Spleen (tissue), 7 donors: ENCODE measurements around the gene CEP57.

Source experiments
- POLR2A ChIP-seq, 3 donors: fragments of 450-650 bp; IDR thresholded peaks; one replicate each; pipeline ENCODE4 v1.5.1; 2017; ENCODE audit warnings: antibody characterized with exemption in 3 of 3, mild to moderate bottlenecking in 1 of 3
- TF ChIP-seq, protein P1 (sequence below), 11 experiments: fragments of 200-600 bp in 7 of 11; fragments of 450-650 bp in 4 of 11; sonication (generic) in 4 of 11; IDR thresholded peaks in 8 of 11; conservative IDR thresholded peaks in 3 of 11; 1 replicate in 7 of 11; 2 replicates in 4 of 11; pipeline versions ENCODE4 v1.4.0 to v1.8.0; 2016 to 2021; ENCODE audit warnings: antibody characterized with exemption in 11 of 11, inconsistent platforms in 4 of 11, mild to moderate bottlenecking in 1 of 11
- donor health status: DM: no; HTN: no; CAD: no; lungs with moderate emphysema.
- donor health status: DM: no; HTN: no; CAD: no.
- donor health status: DM: no; HTN: no; CAD: no.

DNA sequence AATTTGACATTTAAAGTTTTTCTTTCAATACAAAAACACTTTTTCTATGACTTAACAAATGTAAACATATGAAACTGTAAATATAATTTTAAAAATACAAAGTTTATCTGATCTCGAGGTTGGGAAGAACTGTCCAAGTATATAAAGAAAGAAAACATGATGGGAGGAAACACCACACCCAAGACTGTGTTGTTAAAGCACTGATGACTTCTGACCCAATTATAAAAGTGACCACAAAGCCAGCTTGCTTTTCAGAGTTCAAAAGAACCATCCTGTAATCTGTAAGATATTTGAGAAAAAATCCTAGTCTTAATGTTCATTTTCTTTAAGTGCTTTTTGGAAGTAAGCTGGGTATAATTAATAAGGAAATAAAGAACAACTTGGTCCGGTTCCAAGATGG, 15.6 kb downstream of the CEP57 start:
- no peak for TF ChIP-seq POLR2A (IDR thresholded peaks at IDR 0.05)
- TF ChIP-seq, protein P1, sequence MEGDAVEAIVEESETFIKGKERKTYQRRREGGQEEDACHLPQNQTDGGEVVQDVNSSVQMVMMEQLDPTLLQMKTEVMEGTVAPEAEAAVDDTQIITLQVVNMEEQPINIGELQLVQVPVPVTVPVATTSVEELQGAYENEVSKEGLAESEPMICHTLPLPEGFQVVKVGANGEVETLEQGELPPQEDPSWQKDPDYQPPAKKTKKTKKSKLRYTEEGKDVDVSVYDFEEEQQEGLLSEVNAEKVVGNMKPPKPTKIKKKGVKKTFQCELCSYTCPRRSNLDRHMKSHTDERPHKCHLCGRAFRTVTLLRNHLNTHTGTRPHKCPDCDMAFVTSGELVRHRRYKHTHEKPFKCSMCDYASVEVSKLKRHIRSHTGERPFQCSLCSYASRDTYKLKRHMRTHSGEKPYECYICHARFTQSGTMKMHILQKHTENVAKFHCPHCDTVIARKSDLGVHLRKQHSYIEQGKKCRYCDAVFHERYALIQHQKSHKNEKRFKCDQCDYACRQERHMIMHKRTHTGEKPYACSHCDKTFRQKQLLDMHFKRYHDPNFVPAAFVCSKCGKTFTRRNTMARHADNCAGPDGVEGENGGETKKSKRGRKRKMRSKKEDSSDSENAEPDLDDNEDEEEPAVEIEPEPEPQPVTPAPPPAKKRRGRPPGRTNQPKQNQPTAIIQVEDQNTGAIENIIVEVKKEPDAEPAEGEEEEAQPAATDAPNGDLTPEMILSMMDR (IDR thresholded peaks at IDR 0.05 in 8 of 11, conservative IDR thresholded peaks at IDR 0.05 in 3 of 11): no peak
